Measurements from ENCODE around the gene E2F2.

- TF ChIP-seq YY1 (IDR thresholded peaks at IDR 0.05; ENCODE audit: insufficient read depth, insufficient read length) (no peak), ZNF274 (IDR thresholded peaks at IDR 0.05; ENCODE audit: low read depth, low read length) (no peak)
These were observed 6.2 kb downstream of the E2F2 start for GRCh38 chr1:23524716-23525401.

All from NT2/D1 (cell line).